Measurements from ENCODE around the gene MUC4. TPM values are rescaled to one million over a fixed set of nuclear protein-coding genes. Genes with fewer than 3 reads are reported as not detected.
A peak's percentile ranks its signal among the peaks of the same experiment; 100 is the strongest.

MUC4 gene
- total and polyA plus RNA-seq, 2 of the 4 experiments (the other 2 are of a cell fraction) = not detected

DNA sequence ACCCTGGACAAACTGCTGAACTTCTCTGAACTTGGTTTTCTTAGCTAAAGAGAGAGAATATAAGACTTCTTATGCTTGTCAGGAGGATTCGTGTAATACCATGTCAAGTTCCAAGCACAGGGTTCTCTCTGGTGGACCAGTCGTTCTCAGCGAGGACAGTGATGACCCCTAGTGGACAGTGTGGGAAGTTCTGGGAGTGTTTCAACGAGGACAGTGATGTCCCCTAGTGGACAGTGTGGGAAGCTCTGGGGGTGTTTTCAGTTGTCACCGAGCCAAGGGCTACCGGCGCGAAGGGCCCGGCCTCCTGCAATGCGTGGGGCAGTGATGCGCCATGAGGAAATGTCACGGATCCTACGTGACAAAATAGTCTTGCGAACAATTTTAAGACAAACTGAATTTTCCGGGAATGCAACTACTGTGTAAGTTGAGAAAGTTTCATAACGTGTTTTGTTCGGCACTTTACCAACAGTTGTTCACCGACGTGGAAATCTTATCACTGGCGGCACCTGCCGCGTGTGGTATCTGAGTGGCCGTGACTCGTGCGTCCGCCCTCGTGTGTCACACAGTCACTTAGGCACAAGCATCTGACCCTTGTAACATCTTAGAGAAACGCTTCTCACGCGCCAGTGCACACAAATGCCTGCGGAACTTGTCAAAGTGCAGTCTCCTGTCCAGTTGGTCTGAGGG lies 39.3 kb upstream of the MUC4 start (continued):
- TF ChIP-seq, protein P1, sequence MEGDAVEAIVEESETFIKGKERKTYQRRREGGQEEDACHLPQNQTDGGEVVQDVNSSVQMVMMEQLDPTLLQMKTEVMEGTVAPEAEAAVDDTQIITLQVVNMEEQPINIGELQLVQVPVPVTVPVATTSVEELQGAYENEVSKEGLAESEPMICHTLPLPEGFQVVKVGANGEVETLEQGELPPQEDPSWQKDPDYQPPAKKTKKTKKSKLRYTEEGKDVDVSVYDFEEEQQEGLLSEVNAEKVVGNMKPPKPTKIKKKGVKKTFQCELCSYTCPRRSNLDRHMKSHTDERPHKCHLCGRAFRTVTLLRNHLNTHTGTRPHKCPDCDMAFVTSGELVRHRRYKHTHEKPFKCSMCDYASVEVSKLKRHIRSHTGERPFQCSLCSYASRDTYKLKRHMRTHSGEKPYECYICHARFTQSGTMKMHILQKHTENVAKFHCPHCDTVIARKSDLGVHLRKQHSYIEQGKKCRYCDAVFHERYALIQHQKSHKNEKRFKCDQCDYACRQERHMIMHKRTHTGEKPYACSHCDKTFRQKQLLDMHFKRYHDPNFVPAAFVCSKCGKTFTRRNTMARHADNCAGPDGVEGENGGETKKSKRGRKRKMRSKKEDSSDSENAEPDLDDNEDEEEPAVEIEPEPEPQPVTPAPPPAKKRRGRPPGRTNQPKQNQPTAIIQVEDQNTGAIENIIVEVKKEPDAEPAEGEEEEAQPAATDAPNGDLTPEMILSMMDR (conservative IDR thresholded peaks at IDR 0.05; ENCODE audit: low read depth, low read length) = peak; percentile 100

DNA sequence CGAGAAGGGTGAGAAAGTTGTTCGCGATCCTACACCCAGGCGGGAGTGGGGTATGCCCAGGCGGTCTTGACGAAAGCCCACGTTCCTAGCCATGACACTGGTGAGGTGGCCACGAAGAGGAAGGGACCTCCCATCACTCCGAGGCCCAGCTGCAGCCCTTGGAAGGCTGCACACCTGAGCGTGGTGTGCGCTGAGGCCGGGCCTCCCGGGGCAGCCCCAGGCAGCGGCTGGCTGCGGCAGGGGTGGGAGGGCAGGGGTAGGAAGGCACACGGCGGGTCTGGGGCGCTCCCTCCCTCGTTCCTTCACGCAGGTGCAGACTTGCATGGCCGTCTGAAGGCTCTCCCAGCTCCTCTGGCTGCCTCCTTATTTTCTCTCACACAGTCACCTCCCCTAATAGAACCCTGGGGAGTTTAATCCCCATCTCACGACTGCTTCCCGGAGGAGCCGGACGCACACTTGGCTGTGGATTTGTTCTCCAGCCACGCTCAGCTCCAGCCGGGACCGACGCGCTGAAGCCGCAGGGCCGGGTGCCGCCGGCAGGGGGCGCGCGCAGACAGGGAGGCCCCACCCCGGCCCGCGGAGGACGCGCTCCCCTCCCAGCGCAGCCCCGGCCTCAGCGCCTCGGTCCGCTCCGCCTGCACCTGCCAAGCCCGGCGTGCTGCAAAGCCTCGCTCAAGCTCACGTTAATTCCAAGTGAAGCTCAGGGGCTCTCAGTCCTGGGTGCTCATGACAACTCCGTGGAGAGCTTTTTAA lies 37.8 kb upstream of the MUC4 start:
- dilution Hi-C loops (cut with HindIII; ENCODE audit: low sequenced_read_pairs, unreplicated experiment) = no loop called here
- Histone ChIP-seq H3K27ac (ENCODE audit: insufficient read depth, low read length) (no peak overlapping the region), H3K18ac (ENCODE audit: low read depth, low read length) (no peak overlapping the region), H2BK5ac (ENCODE audit: low read depth, low read length, poor library complexity, severe bottlenecking) (no peak overlapping the region), H3K36me3 (ENCODE audit: control insufficient read depth, insufficient read depth, low read length) (no peaks in the 10 kb centered on the region), H3K23ac (ENCODE audit: low read depth, low read length) (no peak overlapping the region), H4K8ac (ENCODE audit: low read depth in 2 of 2, low read length in 2 of 2) (no peak overlapping the region), H2BK120ac (ENCODE audit: low read depth, low read length) (no peak overlapping the region), H3K4me1 (ENCODE audit: control insufficient read depth, insufficient read depth, low read length) (0 out of 2 replicates have a peak, but pooled peaks cover 2% of the 10 kb centered on the region), H3K4me2 (ENCODE audit: low read depth, low read length) (no peak overlapping the region), H4K20me1 (ENCODE audit: insufficient read depth, low read length) (no peaks in the 10 kb centered on the region), H3K4me3 (ENCODE audit: insufficient read depth, low read depth, low read length) (no peak overlapping the region), H3K56ac (ENCODE audit: extremely low read depth, insufficient read depth, low read length) (no peak overlapping the region), H3K9ac (ENCODE audit: low read depth, low read length) (no peak overlapping the region), H2AK5ac (ENCODE audit: low read depth, low read length) (no peak overlapping the region), H3K14ac (replicated peaks; ENCODE audit: low read depth, low read length) (no peak overlapping the region), H3K9me1 (ENCODE audit: insufficient read depth, low read length) (peaks cover 2% of the 10 kb centered on the region; the same call in 1 of the 2 replicates), H2BK20ac (ENCODE audit: low read depth, low read length) (no peak overlapping the region), H4K5ac (ENCODE audit: low read depth, low read length) (no peak overlapping the region), H2AK9ac (replicated peaks; ENCODE audit: low read depth, low read length, poor library complexity) (no peak overlapping the region), H3K27me3 (ENCODE audit: control insufficient read depth, insufficient read depth, low read length) (peaks cover 9% of the 10 kb centered on the region; the same call in 1 of the 2 replicates), H3K9me3 (ENCODE audit: control insufficient read depth, insufficient read depth, low read length) (no peaks in the 10 kb centered on the region), H3K4ac (ENCODE audit: low read depth, low read length) (no peak overlapping the region), H4K91ac (ENCODE audit: insufficient read depth, low read depth, low read length) (no peak overlapping the region), H2BK15ac (ENCODE audit: low read depth, low read length) (no peak overlapping the region), H2AFZ (replicated peaks; ENCODE audit: low read length, poor library complexity) (no peak overlapping the region), H3K79me1 (ENCODE audit: low read depth in 1 of 2, low read length in 2 of 2) (no peaks in the 10 kb centered on the region)
- in situ Hi-C loops (cut with MboI; ENCODE audit: low sequenced_read_pairs) = no loop called here
- DNase-seq (no peak), ATAC-seq (ENCODE audit: low read depth) (no peak)
- 93% methylated on average over 19 of the region's 53 CpGs; no CpG with 5 or more reads in 1 of the 2 experiments for WGBS, 2 experiments (ENCODE audit: extremely low coverage in 2 of 2, insufficient read length in 1 of 2)
- ChIA-PET CTCF (interaction anchor here (0.6 to 1.7 kb wide), 4 partner anchors 13 to 42 kb away, joined by 3 to 5 read pairs (median 4); no protein-coding TSS in a partner anchor), POLR2A (ENCODE audit: unreplicated experiment) (no interaction called here)
- intact Hi-C loops (cut with micrococcal nuclease) = loop anchor here (5.0 kb wide), 2 partner anchors 143 to 348 kb away; no protein-coding TSS in a partner anchor
- BruUV-seq (replicated peaks) = no TSS peak
- TF ChIP-seq FOS (IDR thresholded peaks at IDR 0.05; ENCODE audit: low read depth, low read length) = no peak

Data from IMR-90 (cell line).